Hindlimb muscle (tissue), 1 donor: ENCODE results near the gene MPND. TPM values are rescaled to one million over a fixed set of nuclear protein-coding genes. Genes with fewer than 3 reads are reported as not detected.

ENCODE experiments used
- DNase-seq: peaks from one replicate; pipeline ENCODE4 v3.0.0-alpha.2; 2013
- polyA plus RNA-seq: library from polyadenylated mRNA; unstranded; fragments of 120-200 nt; gene quantifications from one replicate; pipeline ENCODE4 v1.2.1, GENCODE V29; 2013; ENCODE audit not compliant: insufficient read length

The MPND gene
- polyA plus RNA-seq, 1 donor = 17.3 TPM

GRCh38 chr19:4385291-4386040 is 42.1 kb downstream of the MPND start:
- no peak for DNase-seq

GRCh38 chr19:4386041-4386782 is 42.9 kb downstream of the MPND start:
- no peak for DNase-seq

GRCh38 chr19:4388337-4389063 is 45.1 kb downstream of the MPND start:
- no peak for DNase-seq

GRCh38 chr19:4389064-4389375 is 45.7 kb downstream of the MPND start:
- no peak for DNase-seq

- no peak for DNase-seq
These were observed 46.2 kb downstream of the MPND start for GRCh38 chr19:4389511-4390016.

GRCh38 chr19:4390017-4390566 is 46.7 kb downstream of the MPND start:
- DNase-seq = no peak

- DNase-seq = no peak
These were observed 47.4 kb downstream of the MPND start for GRCh38 chr19:4390567-4391305.

- DNase-seq = no peak
These were observed 47.9 kb downstream of the MPND start for GRCh38 chr19:4391306-4391693.

GRCh38 chr19:4391701-4392483 is 48.5 kb downstream of the MPND start:
- DNase-seq = no peak

- no peak for DNase-seq
These were observed 50.7 kb downstream of the MPND start for GRCh38 chr19:4393947-4394590.

- no peak for DNase-seq
These were observed 53.8 kb downstream of the MPND start for GRCh38 chr19:4396949-4397783.

GRCh38 chr19:4399812-4400134 is 56.4 kb downstream of the MPND start:
- DNase-seq = no peak

GRCh38 chr19:4400135-4400936 is 57.0 kb downstream of the MPND start, which contains the start of gene SH3GL1:
SH3GL1 (minus strand) TSS chr19:4400547; CDS start chr19:4400368, 179 bp downstream.
- peak; percentile 92 for DNase-seq

GRCh38 chr19:4401769-4402170 is 58.4 kb downstream of the MPND start:
- DNase-seq = no peak

- peak; percentile 99 for DNase-seq
These were observed 59.0 kb downstream of the MPND start, which contains the start of gene CHAF1A for GRCh38 chr19:4402171-4403004. CHAF1A (plus strand) TSS chr19:4402640; CDS start chr19:4402763, 123 bp downstream.

- DNase-seq = no peak
These were observed 59.8 kb downstream of the MPND start for GRCh38 chr19:4403005-4403761.

- DNase-seq = no peak
These were observed 62.6 kb downstream of the MPND start for GRCh38 chr19:4405977-4406376.
